Keratinocyte (primary cell): ENCODE measurements around the gene PLCL1. TPM values are rescaled to one million over a fixed set of nuclear protein-coding genes. Genes with fewer than 3 reads are reported as not detected.

ENCODE experiments used
- DNase-seq: peaks from one replicate; pipeline ENCODE4 v3.0.0-alpha.2; 2011; ENCODE audit warnings: low read depth, missing footprints, low spot score
- FAIRE-seq: peaks from 2 replicates; lab custom pipeline; 2011; peaks lifted over from hg19 to GRCh38; lab: Jason Lieb, UNC
- H2AFZ ChIP-seq: 2 replicates; pipeline ENCODE4 v1.6.0; 2012; ENCODE audit warnings: low read length, control low read depth, inconsistent platforms; ENCODE audit not compliant: control insufficient read depth
- H3K27ac ChIP-seq: 2 replicates; pipeline ENCODE4 v1.5.1; 2011; ENCODE audit warnings: low read length; ENCODE audit not compliant: control insufficient read depth, insufficient read depth
- H3K27me3 ChIP-seq: 3 replicates; pipeline ENCODE4 v1.6.0; 2011; ENCODE audit warnings: low read length; ENCODE audit not compliant: control insufficient read depth, insufficient read depth; ENCODE audit errors: extremely low read depth
- H3K36me3 ChIP-seq, 2 experiments: 2 replicates in 1 of 2; 3 replicates in 1 of 2; pipeline ENCODE4 v1.5.1; 2011; ENCODE audit warnings: low read length in 2 of 2, mild to moderate bottlenecking in 1 of 2; ENCODE audit not compliant: control insufficient read depth in 2 of 2, insufficient read depth in 2 of 2; ENCODE audit errors: extremely low read depth in 1 of 2
- H3K4me1 ChIP-seq: 3 replicates; pipeline ENCODE4 v1.5.1; 2011; ENCODE audit warnings: low read length; ENCODE audit not compliant: control insufficient read depth, insufficient read depth; ENCODE audit errors: extremely low read depth
- H3K4me2 ChIP-seq: 3 replicates; pipeline ENCODE4 v1.6.0; 2011; ENCODE audit warnings: low read depth, low read length; ENCODE audit not compliant: control insufficient read depth, insufficient read depth; ENCODE audit errors: extremely low read depth
- H3K4me3 ChIP-seq, 3 experiments: fragments of 200-600 bp in 1 of 3; sonication (generic) in 1 of 3; 2 replicates in 2 of 3; 3 replicates in 1 of 3; pipeline ENCODE4 v1.5.1; 2011 to 2016; ENCODE audit warnings: low read length in 3 of 3, mild to moderate bottlenecking in 3 of 3, control low read depth in 2 of 3, inconsistent platforms in 1 of 3, low read depth in 1 of 3, mixed read lengths in 1 of 3, mixed run types in 1 of 3, moderate library complexity in 1 of 3; ENCODE audit not compliant: control insufficient read depth in 2 of 3, insufficient read depth in 2 of 3; ENCODE audit errors: extremely low read depth in 1 of 3
- H3K79me2 ChIP-seq: 2 replicates; pipeline ENCODE4 v1.6.0; 2012; ENCODE audit warnings: low read length; ENCODE audit not compliant: control insufficient read depth, insufficient read depth
- H3K9ac ChIP-seq: 3 replicates; pipeline ENCODE4 v1.6.0; 2011; ENCODE audit warnings: low read length; ENCODE audit not compliant: control insufficient read depth, insufficient read depth; ENCODE audit errors: extremely low read depth
- H3K9me1 ChIP-seq: 3 replicates; pipeline ENCODE4 v1.6.0; 2011; ENCODE audit warnings: low read length; ENCODE audit not compliant: control insufficient read depth, insufficient read depth; ENCODE audit errors: extremely low read depth
- H3K9me3 ChIP-seq: 2 replicates; pipeline ENCODE4 v1.5.1; 2012; ENCODE audit warnings: low read depth, low read length; ENCODE audit not compliant: control insufficient read depth
- H4K20me1 ChIP-seq: 3 replicates; pipeline ENCODE4 v1.6.0; 2011; ENCODE audit warnings: low read length; ENCODE audit not compliant: control insufficient read depth, insufficient read depth; ENCODE audit errors: extremely low read depth
- CTCF ChIP-seq, 3 experiments: IDR thresholded peaks in 1 of 3; conservative IDR thresholded peaks in 1 of 3; optimal IDR thresholded peaks in 1 of 3; 2 replicates in 2 of 3; 3 replicates in 1 of 3; pipeline versions ENCODE3 to v1.5.1; 2011; ENCODE audit warnings: low read length in 3 of 3, mild to moderate bottlenecking in 3 of 3, moderate library complexity in 2 of 3, control low read depth in 1 of 3, inconsistent platforms in 1 of 3; ENCODE audit not compliant: insufficient read depth in 2 of 3; ENCODE audit errors: extremely low read depth in 1 of 3
- EZH2 ChIP-seq: IDR thresholded peaks from one replicate; pipeline ENCODE4 v1.6.1; 2012; ENCODE audit warnings: inconsistent platforms, mild to moderate bottlenecking, low read length, moderate library complexity
- dilution Hi-C: fragments of 300-500 bp; cut with MboI; formaldehyde crosslinking; loops from one replicate; pipeline ENCODE4 v1.7.0; 2020; ENCODE audit warnings: low sequenced_read_pairs; ENCODE audit not compliant: extremely low pct_ligation_motif_present
- polyA plus RNA-seq, 5 experiments: library from polyadenylated mRNA; depleted of rRNA in 3 of 5; stranded (reverse) in 3 of 5; stranded (forward) in 1 of 5; unstranded in 1 of 5; fragments of >200 nt; gene quantifications; 1 replicate in 1 of 5; 2 replicates in 3 of 5; 3 replicates in 1 of 5; pipeline versions ENCODE4 v1.2.1 to v1.2.3, GENCODE V29; 2011 to 2012; ENCODE audit warnings: missing spikeins in 2 of 5, low read depth in 1 of 5, low replicate concordance in 1 of 5

PLCL1 gene
- polyA plus RNA-seq, 1 donor (not counting 4 experiments of a cell fraction or from before 2014, with no cell fraction given), result 0.01 TPM

GRCh38 chr2:197925204-197925603, 120.8 kb downstream of the PLCL1 start:
- H4K20me1 ChIP-seq, result no peaks in the 10 kb centered on the region
- H3K27ac ChIP-seq, result no peak overlapping the region
- no peak overlapping the region for H3K9ac ChIP-seq
- no peak for FAIRE-seq
- H3K4me3 ChIP-seq, result no peak overlapping the region
- no peaks in the 10 kb centered on the region for H3K36me3 ChIP-seq
- H3K27me3 ChIP-seq, result no peaks in the 10 kb centered on the region
- no peaks in the 10 kb centered on the region for H3K79me2 ChIP-seq
- H3K9me3 ChIP-seq, result no peaks in the 10 kb centered on the region
- no peak for DNase-seq
- no peaks in the 10 kb centered on the region for H3K4me1 ChIP-seq
- H3K9me1 ChIP-seq, result no peaks in the 10 kb centered on the region
- no peak for TF ChIP-seq CTCF (optimal IDR thresholded peaks at IDR 0.05 in 1 of 3, IDR thresholded peaks at IDR 0.05 in 1 of 3, conservative IDR thresholded peaks at IDR 0.05 in 1 of 3; ENCODE audit: extremely low read depth in 1 of 3, insufficient read depth in 2 of 3, low read length in 3 of 3)
- TF ChIP-seq EZH2, result no peak
- H3K4me2 ChIP-seq, result no peak overlapping the region
- dilution Hi-C loops, result no loop called here
- H2AFZ ChIP-seq, result no peak overlapping the region

DNA sequence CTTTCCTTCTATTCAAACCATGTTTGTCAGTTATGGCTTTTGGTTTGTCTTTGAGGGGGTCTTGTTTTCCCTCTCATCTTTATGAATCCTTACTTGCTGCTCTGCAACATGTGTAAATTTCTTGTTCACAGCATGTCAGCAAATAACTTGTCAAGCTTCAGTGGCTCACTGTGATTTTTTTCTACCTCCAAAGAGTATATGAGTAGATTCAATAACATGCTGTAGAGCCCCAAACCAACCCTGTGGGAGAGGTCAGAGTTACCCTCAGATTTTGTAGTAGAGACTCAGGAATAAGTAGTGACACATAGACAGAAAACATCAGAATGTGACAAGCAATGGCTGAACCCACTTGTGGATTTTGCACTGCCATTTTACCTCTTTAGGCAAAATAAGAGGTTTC, 121.6 kb downstream of the PLCL1 start:
- Histone ChIP-seq H3K4me1 (no peaks in the 10 kb centered on the region), H2AFZ (no peak overlapping the region), H3K9me3 (no peaks in the 10 kb centered on the region), H3K27ac (no peak overlapping the region), H4K20me1 (no peaks in the 10 kb centered on the region), H3K4me2 (no peak overlapping the region), H3K27me3 (no peaks in the 10 kb centered on the region), H3K9ac (no peak overlapping the region), H3K36me3 (no peaks in the 10 kb centered on the region), H3K9me1 (no peaks in the 10 kb centered on the region), H3K4me3 (no peak overlapping the region), H3K79me2 (no peaks in the 10 kb centered on the region)
- FAIRE-seq (no peak), DNase-seq (no peak)
- dilution Hi-C loops, result no loop called here
- TF ChIP-seq EZH2 (no peak), CTCF (optimal IDR thresholded peaks at IDR 0.05 in 1 of 3, IDR thresholded peaks at IDR 0.05 in 1 of 3, conservative IDR thresholded peaks at IDR 0.05 in 1 of 3; ENCODE audit: extremely low read depth in 1 of 3, insufficient read depth in 2 of 3, low read length in 3 of 3) (no peak)
